Gastrocnemius medialis (tissue), 4 donors: ENCODE results near the gene KRT1.

Experiments
- CTCF ChIP-seq, 5 experiments: fragments of 450-650 bp in 3 of 5; fragments of 200-600 bp in 2 of 5; sonication (generic) in 2 of 5; IDR thresholded peaks in 4 of 5; conservative IDR thresholded peaks in 1 of 5; 1 replicate in 4 of 5; 2 replicates in 1 of 5; pipeline ENCODE4 v1.5.1; 2016 to 2019; ENCODE audit warnings: antibody characterized with exemption in 5 of 5, mild to moderate bottlenecking in 3 of 5, moderate library complexity in 3 of 5
- POLR2A ChIP-seq, 2 donors: fragments of 450-650 bp; IDR thresholded peaks; one replicate each; pipeline ENCODE4 v1.6.1; 2017; ENCODE audit warnings: antibody characterized with exemption in 2 of 2, mild to moderate bottlenecking in 2 of 2, moderate library complexity in 2 of 2

DNA sequence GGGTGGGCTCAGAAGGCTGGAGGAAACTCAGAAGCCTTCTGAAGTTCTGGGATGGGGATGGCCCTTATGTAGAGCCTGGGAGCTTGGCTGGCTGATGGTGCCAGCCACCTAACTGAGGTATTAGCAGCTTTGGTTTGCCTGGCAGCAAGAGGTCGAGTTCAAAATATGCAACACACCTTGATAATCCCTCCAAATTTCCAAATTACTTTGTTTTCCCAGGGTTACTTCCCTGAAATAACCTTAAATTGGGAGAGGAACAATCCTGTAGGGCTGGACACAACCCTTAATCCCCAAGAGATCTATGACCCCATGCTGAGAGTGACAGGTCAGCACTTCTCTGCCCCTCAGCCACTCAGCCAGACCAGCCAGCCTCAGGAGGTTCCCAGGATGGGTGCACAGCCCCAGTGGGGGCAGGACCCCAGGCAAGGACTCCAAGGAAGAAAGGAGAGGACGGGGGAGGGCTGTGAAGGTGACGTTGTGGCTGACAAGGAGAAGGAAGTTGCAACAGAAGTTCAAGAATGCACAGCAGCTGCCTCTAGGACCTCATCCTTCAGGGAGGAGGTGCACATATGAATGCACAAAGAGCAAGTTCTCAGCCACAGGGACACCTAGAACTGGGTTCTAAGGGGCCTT is 41.7 kb upstream of the KRT1 start:
- TF ChIP-seq POLR2A (IDR thresholded peaks at IDR 0.05) (no peak), CTCF (IDR thresholded peaks at IDR 0.05 in 4 of 5, conservative IDR thresholded peaks at IDR 0.05 in 1 of 5) (no peak)
